Measurements from ENCODE around the gene PIN1.
A peak's percentile ranks its signal among the peaks of the same experiment; 100 is the strongest.
"Not testable (repeated sequence)": the region's sequence is repeated elsewhere in the genome, so short reads cannot be mapped to it uniquely, and the experiment has no call there.

The PIN1 gene

DNA sequence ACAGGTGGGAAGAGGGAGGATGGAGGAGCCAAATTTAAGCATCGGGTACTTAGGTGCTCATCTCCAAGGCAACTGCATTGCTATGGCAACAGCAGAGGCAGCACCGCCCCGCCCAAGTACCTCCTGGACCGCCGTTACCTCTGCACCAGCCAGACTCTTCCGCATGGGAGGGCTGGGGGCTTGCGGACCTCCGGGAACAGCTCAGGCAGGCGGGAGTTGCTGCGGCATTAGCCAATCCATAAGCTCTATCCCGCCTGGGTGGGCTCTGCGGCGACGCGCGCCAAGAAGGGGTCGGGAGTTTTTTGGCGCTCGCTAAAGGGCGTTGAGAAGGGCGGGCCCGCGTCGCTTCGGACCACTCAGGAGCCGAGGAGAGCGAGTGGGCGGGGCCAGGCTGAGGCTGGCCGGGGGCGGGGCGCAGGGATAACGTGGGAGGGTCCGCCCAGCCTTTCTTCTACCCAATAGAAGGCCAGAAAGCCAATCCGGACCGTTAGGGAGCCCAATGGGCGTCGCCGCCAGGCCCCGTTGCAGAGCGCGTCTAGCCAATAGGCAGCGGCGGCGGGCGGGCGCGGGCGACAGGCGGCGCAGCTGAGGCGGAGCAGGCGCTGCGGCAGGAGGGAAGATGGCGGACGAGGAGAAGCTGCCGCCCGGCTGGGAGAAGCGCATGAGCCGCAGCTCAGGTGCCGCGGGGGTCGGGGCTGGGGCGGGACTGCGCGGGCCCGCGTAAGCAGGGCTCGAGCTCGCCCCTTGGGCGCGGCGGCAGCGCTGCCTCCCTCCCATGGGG lies at the start of gene PIN1:
PIN1 (plus strand) TSS at position 593 of the 781 bp plus-strand sequence; CDS start at position 620, 27 bp downstream.
- DNase-seq, result peak; percentile 97

DNA sequence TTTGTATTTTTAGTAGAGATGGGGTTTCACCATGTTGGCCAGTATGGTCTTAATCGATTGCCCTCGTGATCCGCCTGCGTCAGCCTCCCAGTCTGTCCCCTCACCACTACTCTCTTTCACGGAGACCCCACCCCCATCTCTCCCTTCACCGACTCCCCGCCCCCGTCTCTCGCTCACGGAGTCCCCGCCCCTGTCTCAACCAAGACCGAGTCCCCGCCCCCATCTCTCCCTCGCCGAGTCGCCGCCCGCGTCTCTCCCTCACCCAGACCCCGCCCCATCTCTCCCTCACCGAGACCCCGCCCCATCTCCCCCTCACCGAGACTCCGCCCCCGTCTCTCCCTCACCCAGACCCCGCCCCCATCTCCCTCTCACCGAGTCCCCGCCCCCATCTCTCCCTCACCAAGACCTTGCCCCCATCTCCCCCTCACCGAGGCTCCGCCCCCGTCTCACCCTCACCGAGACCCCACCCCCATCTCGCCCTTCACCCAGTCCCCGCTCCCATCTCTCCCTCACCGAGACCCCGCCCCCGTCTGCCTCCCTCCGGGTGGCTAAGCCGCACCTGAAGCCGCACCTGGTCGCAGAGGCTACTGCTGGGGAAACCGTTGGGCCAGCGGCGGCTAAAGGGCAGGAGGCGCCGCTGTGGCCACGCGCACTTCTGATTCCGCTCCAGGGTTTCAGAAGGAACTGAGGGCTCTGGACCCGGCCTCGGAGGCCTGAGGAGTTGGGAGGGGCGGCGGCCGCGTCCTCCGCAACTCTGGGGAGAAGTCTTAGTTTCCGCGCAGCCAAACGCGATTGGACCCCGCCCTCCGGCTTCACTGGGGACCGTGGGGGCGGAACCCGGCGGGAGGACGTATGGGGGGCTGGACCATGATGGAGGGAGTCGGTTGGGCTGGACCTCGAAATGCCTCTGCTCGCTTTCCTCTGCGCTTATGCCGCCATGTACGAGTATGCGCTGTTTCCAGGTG lies 49.5 kb upstream of the PIN1 start:
- peak; percentile 98 for DNase-seq

DNA sequence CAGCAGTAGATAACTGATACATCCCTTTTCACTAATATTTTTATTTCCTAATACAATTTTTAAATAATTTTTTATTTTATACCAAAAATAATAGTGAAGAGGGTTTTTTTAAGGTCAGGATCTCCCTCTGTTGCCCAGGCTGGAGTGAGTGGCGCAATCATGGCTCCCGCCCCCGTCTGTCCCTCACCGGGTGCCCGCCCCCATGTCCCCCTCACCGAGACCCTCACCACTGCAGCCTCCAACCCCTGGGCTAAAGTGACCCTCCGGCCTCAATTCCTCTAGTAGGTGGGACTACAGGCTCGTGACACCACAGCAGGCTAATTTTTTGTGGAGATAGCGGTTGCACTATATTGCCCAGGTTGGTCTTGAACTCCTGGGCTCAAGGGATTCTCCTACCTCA lies 48.8 kb upstream of the PIN1 start:
- no peak for DNase-seq

DNA sequence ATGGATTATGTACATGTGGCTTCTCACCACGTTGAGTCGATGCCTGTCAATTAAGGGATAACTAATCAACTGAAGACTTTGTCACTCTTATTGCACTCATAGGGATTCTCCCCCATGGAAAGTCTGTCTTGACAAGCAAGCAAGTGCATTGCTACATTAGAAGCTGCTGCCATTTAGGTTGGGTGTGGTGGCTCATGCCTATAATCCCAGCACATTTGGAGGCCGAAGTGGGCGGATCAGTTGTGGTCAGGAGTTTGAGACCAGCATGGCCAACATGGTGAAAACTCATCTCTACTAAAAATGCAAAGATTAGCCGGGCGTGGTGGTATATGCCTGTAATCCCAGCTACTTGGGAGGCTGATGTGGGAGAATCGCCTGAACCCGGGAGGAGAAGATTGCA lies 48.3 kb upstream of the PIN1 start:
- no peak for DNase-seq

DNA sequence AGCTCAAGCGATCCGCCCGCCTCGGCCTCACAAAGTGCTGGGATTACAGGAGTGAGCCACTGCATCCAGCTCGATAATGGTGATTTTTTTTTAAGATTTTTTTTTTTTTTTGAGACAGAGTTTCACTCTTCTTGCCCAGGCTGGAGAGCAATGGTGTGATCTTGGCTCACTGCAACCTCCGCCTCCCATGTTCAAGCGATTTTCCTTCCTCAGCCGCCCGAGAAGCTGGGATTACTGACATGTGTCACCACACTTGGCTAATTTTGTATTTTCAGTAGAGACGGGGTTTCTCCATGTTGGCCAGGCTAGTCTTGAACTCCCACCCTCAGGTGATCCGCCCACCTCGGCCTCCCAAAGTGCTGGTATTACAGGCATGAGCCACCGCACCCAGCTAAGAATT lies 46.5 kb upstream of the PIN1 start:
- not testable (repeated sequence) for DNase-seq

DNA sequence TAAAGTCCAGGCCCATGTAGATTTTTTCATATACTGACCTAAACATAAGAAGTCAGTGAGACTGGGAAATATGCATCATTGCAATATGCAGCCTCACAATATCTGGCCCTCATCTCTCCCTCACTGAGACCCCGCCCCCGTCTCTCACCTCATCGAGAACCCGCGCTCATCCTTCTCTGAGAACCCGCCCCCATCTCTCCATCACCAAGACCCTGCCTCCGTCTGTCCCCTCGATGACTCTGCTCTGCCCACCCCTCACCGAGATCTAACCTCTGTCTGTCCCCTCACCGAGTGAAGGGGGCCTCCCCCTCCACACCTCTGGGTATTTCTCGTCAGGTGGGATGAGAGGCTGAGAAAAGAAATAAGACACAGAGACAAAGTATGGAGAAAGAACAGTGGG lies 46.1 kb upstream of the PIN1 start:
- DNase-seq, result no peak

DNA sequence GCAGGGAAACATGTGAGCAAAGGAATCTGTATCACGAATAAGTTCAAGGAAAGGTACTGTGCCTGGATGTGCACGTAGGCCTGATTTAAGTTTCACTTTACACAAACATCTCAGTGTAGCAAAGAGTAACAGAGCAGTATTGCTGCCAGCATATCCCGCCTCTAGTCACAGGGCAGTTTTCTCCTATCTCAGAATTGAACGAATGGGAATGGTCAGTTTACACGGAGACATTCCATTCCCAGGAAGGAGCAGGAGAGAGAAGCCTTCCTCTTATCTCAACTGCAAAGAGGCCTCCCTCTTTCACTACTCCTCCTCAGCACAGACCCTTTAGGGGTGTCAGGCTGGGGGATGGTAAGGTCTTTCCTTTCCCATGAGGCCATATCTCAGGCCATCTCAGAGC lies 45.5 kb upstream of the PIN1 start:
- DNase-seq, result not testable (repeated sequence)

DNA sequence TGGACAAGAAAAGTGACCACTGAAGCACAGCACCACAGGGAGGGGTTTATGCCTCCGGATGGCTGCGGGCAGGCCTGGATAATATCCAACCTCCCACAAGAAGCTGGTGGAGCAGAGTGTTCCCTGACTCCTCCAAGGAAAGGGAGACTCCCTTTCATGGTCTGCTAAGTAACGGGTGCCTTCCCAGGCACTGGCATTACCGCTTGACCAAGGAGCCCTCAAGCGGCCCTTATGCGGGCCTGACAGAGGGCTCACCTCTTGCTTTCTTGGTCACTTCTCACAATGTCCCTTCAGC lies 44.1 kb upstream of the PIN1 start:
- DNase-seq, result not testable (repeated sequence)

DNA sequence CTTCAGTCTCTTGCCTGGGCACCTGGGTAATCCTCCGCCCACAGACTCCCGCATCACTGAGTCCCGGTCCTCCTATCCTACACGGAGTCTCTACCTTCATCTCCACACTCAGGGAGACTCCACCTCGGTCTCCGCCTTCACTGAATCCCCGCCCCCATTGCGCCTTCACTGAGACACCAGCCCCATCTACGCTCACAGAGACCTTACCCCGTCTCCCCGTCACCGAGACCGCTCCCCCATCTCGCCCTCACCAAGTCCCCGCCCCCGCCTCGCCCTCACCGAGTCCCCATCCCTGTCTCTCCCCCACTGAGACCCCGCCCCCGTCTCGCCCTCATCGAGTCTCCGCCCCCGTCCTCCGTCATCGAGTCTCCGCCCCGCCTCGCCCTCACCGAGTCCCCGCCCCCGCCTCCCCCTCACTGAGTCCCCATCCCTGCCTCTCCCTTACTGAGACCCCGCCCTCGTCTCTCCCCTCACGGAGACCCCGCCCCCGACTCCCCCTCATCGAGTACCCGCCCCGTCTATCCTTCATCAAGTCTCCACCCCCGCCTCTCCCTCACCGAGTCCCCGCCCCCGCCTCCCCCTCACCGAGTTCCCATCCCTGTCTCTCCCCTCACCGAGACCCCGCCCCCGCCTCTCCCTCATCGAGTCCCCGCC lies 43.4 kb upstream of the PIN1 start:
- DNase-seq, result peak; percentile 88 to 96

DNA sequence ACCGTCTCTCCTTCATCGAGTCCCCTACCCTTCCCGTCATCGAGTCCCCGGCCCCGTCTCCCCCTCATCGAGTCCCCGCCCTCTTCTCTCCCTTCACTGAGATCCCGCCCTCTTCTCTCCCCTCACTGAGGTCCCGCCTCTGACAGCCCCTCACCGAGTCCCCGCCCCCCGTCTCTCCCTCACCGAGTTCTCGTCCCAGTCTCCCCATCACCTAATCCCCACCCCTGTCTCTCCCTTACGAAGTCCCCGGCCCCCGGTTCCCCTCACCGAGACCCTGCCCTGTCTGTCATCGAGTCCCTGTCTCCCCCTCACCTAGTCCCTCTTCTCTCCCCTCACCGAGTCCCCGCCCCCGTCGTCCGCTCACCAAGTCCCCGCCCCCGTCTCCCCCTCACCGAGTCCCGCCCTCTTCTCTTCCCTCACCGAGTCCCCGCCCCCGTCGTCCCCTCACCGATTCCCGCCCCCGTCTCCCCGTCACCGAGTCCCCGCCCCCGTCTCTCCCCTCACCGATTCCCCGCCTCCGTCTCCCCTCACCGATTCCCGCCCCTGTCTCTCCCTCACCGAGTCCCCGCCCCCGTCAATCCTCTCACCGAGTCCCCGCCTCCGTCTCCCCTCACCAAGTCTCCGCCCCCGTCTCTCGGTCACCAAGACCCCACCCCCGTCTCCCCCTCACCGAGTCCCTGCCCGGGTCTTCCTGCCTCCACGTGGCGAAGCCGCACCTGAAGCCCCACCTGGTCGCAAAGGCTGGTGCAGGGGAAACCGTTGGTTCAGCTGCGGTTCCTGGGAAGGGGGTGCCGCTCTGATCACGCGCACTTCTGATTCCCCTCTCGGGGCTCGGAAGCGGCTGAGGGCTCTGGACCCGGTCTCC lies 42.7 kb upstream of the PIN1 start:
- DNase-seq, result peak; percentile 85 to 96

DNA sequence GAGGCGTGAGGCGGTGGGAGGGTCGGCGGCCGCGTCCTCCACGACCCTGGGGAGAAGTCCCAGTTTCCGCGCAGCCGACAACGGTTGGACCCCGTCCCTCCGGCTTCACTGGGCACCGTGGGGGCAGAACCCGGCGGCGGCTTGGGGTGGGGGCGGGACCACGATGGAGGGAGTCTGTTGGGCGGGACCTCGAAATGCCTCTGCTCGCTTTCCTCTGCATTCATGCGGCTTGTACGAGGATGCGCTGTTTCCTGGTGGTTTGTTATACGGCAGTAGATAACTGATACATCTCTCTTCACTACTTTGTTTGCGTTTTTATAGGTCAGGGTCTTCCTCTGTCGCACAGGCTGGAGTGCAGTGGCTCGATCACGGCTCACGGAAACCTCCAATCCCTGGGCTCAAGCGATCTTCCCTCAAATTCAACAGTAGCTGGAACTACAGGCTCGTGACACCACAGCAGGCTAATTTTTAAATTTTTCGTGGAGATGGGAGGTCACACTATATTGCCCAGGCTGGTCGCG lies 42.0 kb upstream of the PIN1 start:
- no peak for DNase-seq

DNA sequence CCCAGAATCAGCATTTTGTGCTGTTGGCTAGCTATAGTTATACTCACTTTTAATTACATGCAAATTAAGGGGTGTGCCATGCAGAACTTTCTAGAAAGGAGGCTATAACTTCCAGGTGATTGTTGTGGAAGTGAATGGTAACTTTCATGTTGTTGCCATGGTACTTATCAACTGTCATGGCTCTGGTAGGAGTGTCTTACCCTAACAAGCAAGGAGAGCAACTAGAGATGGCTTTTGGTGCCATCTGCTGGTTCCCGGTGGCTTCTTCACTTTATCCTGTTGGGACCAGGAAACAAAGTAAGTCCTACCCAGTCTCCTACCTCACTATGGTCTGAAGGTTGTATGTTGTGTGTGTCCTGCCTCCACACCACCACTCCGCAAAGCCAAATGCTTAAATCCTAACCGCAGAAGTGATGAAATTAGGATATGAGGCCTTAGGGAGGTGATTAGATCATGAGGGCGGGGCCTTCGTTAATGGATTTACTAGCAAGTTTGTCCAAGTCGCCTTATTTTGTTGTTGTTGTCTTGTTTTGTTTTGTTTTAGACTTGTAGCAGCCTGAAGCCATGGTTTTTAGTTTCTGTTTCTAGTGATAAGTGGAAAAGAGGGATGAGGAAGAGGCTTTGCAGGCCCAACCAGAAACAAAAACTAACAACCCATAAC lies 38.9 kb upstream of the PIN1 start:
- peak; percentile 83 for DNase-seq

DNA sequence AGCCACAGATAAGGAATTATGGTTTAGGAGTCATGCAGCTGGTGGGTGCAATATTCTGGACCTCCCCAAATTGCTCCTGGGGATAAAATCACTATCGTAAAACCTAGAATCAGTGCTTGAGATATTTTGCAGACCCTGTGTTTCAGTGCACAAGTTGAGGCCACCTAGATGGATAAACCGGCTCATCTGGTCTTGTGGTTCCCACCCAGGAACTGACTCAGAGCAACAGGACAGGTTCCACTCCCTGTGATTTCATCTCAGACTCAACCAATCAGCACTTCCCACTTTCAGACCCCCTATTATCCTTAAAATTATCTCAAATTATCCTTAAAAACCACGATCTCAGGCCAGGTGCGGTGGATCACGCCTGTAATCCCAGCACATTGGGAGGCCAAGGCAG lies 37.2 kb upstream of the PIN1 start:
- DNase-seq, result no peak

DNA sequence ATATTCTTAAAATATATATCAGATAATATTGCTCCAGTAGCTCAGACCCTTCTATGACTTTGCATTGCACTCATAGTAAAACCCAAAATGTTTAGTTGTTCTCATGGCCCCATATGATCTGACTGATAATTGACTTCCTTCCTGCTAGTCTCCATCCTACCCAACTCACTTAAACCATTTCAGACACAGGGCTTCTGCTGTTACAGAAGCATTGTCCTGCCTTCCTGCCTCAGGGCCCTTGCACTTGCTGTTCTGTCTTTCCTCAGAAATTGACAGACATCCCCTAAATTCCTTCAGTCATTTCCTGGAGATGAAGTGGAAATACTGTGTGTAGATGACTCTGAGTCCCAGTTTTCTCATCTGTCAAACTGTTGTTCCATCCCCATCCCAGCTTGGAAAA lies 36.0 kb upstream of the PIN1 start:
- no peak for DNase-seq

DNA sequence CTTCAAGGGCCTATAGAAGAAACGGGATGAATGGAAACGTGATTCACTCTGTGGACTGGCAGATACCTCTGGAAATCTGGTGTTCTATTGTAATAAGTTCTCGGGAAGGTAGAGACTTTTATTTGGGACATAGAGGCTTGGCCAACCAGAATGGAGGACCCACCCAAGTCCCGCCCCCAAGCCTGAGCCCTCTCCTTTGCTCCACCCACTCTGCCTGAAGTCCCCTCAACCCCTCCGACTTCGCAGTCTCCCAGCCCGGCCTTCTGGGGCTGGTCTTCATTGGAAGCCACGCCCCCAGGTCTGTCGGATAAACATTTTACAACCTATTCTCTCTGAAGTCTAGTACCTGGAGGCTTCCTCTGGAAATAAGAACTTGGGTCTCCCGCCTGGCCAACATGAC lies 33.1 kb upstream of the PIN1 start:
- DNase-seq, result no peak

DNA sequence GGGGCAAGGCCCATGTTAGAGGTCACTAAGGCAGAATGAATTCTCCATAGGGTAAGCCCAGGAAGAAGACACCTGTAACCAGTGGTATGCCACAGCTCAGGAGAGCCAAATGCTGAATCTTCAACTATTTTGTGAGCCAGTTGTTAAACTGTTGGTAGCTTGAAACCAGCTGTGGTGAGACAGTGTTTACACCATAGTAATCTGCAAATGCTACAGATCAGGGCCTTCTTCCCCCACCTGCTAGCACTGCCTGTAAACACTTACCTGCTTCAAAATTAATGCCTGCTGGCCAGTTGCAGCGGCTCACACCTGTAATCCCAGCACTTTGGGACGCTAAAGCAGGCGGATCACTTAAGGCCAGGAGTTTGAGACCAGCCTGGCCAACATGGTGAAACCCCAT lies 28.3 kb upstream of the PIN1 start:
- DNase-seq, result no peak

DNA sequence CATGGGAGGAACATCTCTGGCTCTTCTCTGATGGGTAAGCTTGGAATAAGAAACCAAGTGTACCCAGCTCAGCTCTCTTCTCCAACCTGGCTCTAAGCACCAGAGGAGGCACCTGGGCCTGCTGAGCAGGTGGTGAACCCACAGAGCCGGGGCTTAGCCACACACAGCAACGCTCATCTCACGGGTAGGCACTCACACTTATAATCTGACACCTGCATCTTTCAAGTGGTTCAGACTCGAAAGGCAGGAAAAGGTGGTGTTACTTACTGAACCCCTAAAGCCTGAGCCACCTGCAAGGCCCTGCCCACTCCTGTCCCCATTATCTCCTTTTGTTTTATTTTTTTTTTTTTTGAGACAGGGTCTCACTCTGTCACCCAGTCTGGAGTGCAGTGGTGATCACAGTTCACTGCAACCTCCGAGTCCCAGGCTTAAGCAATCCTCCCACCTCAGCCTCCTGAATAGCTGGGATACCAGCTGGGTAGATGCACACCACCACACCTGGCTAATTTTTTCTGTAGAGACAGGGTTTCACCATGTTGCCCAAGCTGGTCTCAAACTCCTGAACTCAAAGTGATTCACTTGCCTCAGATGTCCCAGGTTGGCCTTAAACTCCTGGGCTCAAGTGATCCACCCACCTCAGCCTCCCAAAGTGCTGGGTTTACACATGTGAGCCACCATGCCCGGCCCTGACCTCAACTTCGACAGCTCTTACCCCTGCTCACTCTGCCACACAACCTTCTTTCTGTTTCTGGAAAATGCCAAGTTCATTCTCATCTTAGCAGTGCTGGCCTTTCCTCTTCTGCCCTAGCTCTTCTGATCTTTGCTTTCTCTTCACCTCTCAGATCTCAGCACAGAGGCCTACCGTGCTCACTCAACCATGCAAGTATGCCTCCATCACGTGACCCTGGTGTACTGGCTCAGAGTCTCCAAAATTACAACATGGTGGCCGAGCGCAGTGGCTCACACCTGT lies 26.0 kb upstream of the PIN1 start:
- no peak for DNase-seq

DNA sequence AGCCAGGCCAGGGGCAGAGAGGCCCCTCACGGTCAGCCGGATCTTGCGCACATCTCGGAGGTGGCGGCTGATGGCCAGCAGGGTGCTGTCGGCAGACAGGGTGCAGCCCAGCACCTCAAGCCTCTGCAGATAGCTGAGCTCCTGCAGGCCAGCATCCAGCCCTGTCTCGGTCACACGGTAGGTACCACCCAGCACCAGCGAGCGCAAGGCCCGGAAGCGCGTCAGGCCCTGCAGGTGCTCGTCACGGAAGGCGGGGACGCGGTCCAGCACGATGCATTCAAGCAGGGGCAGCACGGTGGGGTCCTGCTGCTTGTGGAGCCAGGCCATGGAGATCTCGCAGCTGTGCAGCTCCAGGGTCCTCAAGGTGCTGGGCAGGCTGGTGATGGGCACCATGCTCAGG lies 24.0 kb upstream of the PIN1 start:
- DNase-seq, result no peak

DNA sequence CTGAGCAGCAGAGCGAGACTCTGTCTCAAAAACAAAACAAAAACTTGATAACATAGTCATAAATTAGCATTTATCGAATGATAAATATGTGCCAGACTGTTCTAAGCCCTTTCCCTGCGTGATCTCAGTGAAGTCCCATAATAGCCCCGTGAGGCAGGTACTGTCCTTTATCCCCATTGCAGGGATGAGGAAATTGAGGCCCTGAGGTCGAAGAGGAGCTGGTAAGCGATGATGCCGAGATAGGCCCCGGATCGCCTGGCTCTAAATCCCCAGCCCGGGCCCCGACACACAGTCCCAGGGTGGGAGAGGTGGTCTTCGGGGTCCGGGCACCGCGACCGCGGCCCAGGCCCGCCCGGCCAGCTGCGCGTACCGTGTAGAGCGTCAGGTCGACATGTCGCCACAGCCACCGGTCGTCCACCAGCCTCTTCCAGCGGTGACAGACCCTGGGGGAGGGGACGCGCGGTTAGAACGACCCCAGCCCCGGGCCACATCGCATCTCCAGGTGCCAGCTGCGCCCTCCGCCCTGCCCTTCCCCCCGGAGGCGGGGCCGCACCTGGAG lies 16.9 kb upstream of the PIN1 start:
- DNase-seq, result no peak

Data from SHP77 (cell line).